ENCODE data around the gene TBL1X.
"Not testable (repeated sequence)": the region's sequence is repeated elsewhere in the genome, so short reads cannot be mapped to it uniquely, and the experiment has no call there.

- TF ChIP-seq CTCF (IDR thresholded peaks at IDR 0.05; ENCODE audit: insufficient read depth, low read depth, low read length); EZH2 (IDR thresholded peaks at IDR 0.05; ENCODE audit: insufficient read depth, low read length): not testable (repeated sequence)
Measured at GRCh38 chrX:9768321-9768839, 303.5 kb downstream of the TBL1X start.

Measured in astrocyte (in vitro differentiated cells and primary cell).